Left ventricle myocardium inferior (tissue), 1 donor: ENCODE data around the gene SBF2. TPM values are rescaled to one million over a fixed set of nuclear protein-coding genes. Genes with fewer than 3 reads are reported as not detected.

Experiments used
- DNase-seq: peaks from one replicate; pipeline ENCODE4 v3.0.0-alpha.2; 2020
- H3K27ac ChIP-seq: fragments of 200-600 bp; replicated peaks from 2 replicates; pipeline ENCODE4 v1.8.0; 2021
- H3K27me3 ChIP-seq: fragments of 200-600 bp; 2 replicates; pipeline ENCODE4 v1.8.0; 2021; ENCODE audit warnings: low read depth
- H3K36me3 ChIP-seq: fragments of 200-600 bp; 2 replicates; pipeline ENCODE4 v1.8.0; 2021
- H3K4me1 ChIP-seq: fragments of 200-600 bp; 2 replicates; pipeline ENCODE4 v1.8.0; 2021
- H3K4me3 ChIP-seq: fragments of 200-600 bp; 2 replicates; pipeline ENCODE4 v1.8.0; 2021; ENCODE audit warnings: mild to moderate bottlenecking, moderate library complexity
- H3K9me3 ChIP-seq: fragments of 200-600 bp; replicated peaks from 2 replicates; pipeline ENCODE4 v1.8.0; 2021
- intact Hi-C: fragments of 100-400 bp; cut with micrococcal nuclease; formaldehyde crosslinking; loops from one replicate; pipeline ENCODE4 v1.11.0; 2022
- total RNA-seq: library from RNA; stranded (reverse); fragmentation: NEBNext Ultra II Directional; extraction: Animal tissue kit (Norgen Biotek cat#: 25700); gene quantifications from one replicate; pipeline ENCODE4 v1.2.1, GENCODE V29; 2021
- TF ChIP-seq, protein P1 (sequence below): fragments of 200-600 bp; IDR thresholded peaks from 2 replicates; pipeline ENCODE4 v1.8.0; 2021; ENCODE audit warnings: antibody characterized with exemption, mild to moderate bottlenecking, borderline replicate concordance
- donor health status: DM: no; HTN: yes; CAD: no; lungs with severe emphysema.

SBF2 gene
- total RNA-seq, 1 donor from 2014 or later: 17.8 TPM

DNA sequence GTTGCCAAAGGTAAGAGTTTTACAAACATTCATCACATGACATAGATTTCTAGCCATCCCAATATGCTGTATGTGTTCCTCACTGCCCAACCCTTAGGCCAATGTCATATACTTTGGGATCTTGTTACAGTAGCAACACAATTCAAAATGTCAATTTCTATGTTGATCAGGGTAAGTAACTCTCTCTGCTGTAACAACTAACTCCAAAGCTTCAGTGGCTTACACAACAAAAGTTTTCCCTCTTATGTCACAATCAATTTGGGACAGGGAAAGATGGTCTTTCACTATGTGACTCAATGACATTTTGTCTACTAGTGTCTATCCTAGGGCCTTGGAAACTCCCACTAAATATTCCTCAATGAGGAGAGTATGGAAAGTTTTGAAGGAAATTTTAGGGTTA, 144.5 kb downstream of the SBF2 start:
- Histone ChIP-seq H3K27ac (no peak overlapping the region), H3K9me3 (peaks cover 5% of the 10 kb centered on the region), H3K4me1 (peaks cover 5% of the 10 kb centered on the region), H3K27me3 (no peaks in the 10 kb centered on the region), H3K36me3 (no peaks in the 10 kb centered on the region), H3K4me3 (no peak overlapping the region)
- intact Hi-C loops: no loop called here
- TF ChIP-seq, protein P1, sequence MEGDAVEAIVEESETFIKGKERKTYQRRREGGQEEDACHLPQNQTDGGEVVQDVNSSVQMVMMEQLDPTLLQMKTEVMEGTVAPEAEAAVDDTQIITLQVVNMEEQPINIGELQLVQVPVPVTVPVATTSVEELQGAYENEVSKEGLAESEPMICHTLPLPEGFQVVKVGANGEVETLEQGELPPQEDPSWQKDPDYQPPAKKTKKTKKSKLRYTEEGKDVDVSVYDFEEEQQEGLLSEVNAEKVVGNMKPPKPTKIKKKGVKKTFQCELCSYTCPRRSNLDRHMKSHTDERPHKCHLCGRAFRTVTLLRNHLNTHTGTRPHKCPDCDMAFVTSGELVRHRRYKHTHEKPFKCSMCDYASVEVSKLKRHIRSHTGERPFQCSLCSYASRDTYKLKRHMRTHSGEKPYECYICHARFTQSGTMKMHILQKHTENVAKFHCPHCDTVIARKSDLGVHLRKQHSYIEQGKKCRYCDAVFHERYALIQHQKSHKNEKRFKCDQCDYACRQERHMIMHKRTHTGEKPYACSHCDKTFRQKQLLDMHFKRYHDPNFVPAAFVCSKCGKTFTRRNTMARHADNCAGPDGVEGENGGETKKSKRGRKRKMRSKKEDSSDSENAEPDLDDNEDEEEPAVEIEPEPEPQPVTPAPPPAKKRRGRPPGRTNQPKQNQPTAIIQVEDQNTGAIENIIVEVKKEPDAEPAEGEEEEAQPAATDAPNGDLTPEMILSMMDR: no peak
- DNase-seq: no peak

DNA sequence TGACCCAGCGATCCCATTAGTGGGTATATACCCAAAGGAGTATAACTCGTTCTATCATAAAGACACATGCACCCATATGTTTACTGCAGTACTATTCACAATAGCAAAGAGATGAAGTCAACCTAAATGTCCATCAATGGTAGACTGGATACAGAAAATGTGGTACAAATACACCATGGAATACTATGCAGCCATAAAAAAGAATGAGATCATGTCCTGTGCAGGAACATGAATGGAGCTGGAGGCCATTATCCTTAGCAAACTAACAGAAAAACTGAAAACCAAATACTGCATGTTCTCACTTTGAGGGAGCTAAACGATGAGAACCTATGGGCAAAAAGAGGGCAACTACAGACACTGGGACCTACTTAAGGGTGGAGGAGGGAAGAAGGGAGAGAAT, 146.8 kb downstream of the SBF2 start:
- Histone ChIP-seq H3K9me3 (peaks cover 5% of the 10 kb centered on the region), H3K36me3 (no peaks in the 10 kb centered on the region), H3K4me1 (peaks cover 5% of the 10 kb centered on the region), H3K27me3 (no peaks in the 10 kb centered on the region), H3K27ac (no peak overlapping the region), H3K4me3 (no peak overlapping the region)
- DNase-seq: no peak
- intact Hi-C loops: no loop called here
- TF ChIP-seq, protein P1: no peak

DNA sequence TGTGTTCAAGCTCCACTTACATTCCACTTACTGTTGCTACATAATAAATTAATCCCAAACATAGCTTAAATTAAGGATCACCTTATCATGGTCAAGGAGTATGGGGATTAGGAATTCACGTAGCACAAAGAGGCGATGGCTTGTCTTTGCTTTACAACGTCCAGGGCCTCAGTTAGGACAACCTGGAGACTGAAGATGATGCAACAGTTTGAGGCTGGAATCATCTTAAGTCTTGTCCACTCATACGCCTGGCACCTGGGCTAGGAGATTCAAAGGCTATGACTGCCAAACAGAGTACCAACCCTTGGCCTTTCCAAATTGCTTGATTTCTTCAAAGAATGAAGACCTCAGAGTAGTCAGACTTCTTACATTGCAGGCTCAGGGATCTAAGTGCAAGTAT, 149.1 kb downstream of the SBF2 start:
- H3K9me3 ChIP-seq: peaks cover 5% of the 10 kb centered on the region
- no peaks in the 10 kb centered on the region for H3K36me3 ChIP-seq
- H3K27ac ChIP-seq: no peak overlapping the region
- H3K4me3 ChIP-seq: no peak overlapping the region
- intact Hi-C loops: no loop called here
- TF ChIP-seq, protein P1: no peak
- peaks cover 12% of the 10 kb centered on the region for H3K4me1 ChIP-seq
- DNase-seq: no peak
- H3K27me3 ChIP-seq: no peaks in the 10 kb centered on the region

DNA sequence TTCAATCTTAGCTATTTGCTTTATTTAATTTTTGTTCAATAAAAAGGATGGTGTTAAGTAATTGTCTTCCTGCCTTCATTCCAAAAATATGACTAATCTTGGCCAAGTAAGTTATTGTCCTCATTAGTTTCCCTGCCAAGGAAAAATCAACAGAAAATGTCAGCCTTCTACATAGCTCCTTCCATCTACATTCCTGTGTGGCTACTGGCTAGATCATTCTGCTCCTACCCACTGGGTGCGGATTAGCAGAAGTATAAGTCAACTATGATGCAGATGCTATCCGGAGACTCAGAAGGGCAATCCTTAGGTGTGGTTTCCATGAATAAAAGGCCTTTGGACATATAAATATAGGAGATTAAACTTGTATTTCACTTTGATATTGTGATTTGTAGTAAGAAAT, 154.4 kb downstream of the SBF2 start:
- Histone ChIP-seq H3K27me3 (no peaks in the 10 kb centered on the region), H3K9me3 (no peaks in the 10 kb centered on the region), H3K4me3 (no peak overlapping the region), H3K27ac (peak overlapping the region; percentile 32), H3K4me1 (peaks cover 15% of the 10 kb centered on the region), H3K36me3 (no peaks in the 10 kb centered on the region)
- no peak for DNase-seq
- TF ChIP-seq, protein P1: no peak
- intact Hi-C loops: no loop called here

DNA sequence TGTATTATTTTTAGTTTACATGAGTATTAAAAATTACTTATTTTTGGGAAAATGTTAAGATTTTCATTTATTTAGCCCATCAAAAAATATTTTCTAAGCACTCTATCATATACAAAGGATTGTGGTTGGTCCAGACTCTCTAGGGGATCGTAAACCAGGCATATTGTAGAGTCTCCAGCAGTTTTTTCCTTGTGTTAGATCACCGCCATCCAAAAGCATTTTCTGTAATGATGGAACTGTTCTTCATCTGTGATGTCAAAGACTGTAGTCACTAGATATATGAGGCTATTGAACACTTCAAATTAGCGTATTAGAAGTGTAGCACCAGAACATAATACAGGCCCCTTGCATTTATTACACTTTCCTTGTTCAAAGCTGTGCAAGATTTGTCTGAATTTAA, 154.9 kb downstream of the SBF2 start:
- Histone ChIP-seq H3K4me3 (no peak overlapping the region), H3K9me3 (no peaks in the 10 kb centered on the region), H3K27me3 (no peaks in the 10 kb centered on the region), H3K4me1 (peaks cover 15% of the 10 kb centered on the region), H3K27ac (no peak overlapping the region), H3K36me3 (no peaks in the 10 kb centered on the region)
- DNase-seq: no peak
- TF ChIP-seq, protein P1: no peak
- intact Hi-C loops: no loop called here
